Suprapubic skin (tissue), 4 donors: Measurements from ENCODE around the gene MAPK11.

Source experiments
- CTCF ChIP-seq, 2 donors: fragments of 200-600 bp in 1 of 2; fragments of 450-650 bp in 1 of 2; sonication (generic) in 1 of 2; IDR thresholded peaks; one replicate each; pipeline ENCODE4 v1.5.1; 2016 to 2019; ENCODE audit warnings: antibody characterized with exemption in 2 of 2, mild to moderate bottlenecking in 1 of 2, moderate library complexity in 1 of 2
- EP300 ChIP-seq: sonication (generic); formaldehyde crosslinking; IDR thresholded peaks from one replicate; pipeline ENCODE4 v1.6.1; 2017; ENCODE audit warnings: antibody characterized with exemption
- POLR2A ChIP-seq, 2 donors: fragments of 450-650 bp; IDR thresholded peaks; one replicate each; pipeline ENCODE4 v1.6.1; 2017; ENCODE audit warnings: antibody characterized with exemption in 2 of 2, mild to moderate bottlenecking in 2 of 2, moderate library complexity in 2 of 2
- POLR2AphosphoS5 ChIP-seq, 3 donors: sonication (generic); formaldehyde crosslinking; IDR thresholded peaks; one replicate each; pipeline ENCODE4 v1.6.1; 2017; ENCODE audit warnings: antibody characterized with exemption in 3 of 3

GRCh38 chr22:50250555-50251476 lies 19.4 kb downstream of the MAPK11 start, which contains the start of gene HDAC10:
- TF ChIP-seq POLR2A (IDR thresholded peaks at IDR 0.05) (no peak), EP300 (no peak), POLR2AphosphoS5 (IDR thresholded peaks at IDR 0.05) (peak in 1 of 3 donors; percentile 64), CTCF (IDR thresholded peaks at IDR 0.05) (no peak)
